Stimulated activated CD8-positive, alpha-beta memory T cell treated with anti-CD3 and anti-CD28 coated beads, Interleukin-4, amount 100 ng/mL, for 1 hour (primary cell): ENCODE data around the gene ELK1.

Source experiments
- DNase-seq, 2 donors: peaks; one replicate each; pipeline ENCODE4 v3.0.0-alpha.2; 2020; ENCODE audit warnings: low read depth in 2 of 2, low spot score in 1 of 2

The ELK1 gene

DNA sequence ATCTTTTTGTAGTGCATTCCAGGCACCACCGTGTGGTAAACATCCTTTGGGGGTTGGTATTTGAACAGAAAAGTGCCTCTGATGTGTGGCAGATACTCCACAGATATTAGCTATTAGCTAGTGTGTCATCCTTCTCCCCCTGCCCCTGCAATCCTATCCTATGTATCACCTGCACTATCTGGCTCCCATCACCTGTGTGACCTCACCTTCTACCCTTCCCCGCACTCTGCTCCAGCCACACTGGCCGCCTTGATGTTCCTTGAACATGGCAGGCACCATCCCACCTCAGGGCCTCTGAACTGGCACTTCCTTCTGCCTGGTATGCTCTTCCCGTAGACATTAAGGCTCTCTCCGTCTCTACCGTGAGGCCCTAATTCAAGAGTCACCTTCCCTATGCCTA lies 3.7 kb downstream of the ELK1 start:
- no peak for DNase-seq

DNA sequence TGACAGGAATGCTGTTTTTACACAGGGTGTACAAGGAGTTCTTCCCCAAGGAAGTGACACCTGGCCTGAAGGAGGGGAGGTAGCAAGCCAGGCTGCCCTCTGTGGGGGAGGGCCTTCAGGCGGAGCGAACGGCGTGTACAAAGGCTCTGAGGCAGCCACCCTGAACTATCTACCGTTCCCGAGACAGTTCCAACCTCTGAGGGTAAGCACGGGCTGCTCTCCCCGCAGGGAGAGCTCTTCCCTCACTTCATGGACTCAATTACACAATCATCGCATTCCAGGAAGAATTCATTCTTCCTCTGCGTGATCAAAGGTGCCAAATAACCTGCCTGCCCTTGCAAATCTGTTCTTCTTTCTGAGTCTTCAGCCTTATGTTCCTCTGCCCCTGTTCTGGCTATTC lies 4.8 kb downstream of the ELK1 start:
- DNase-seq = no peak

DNA sequence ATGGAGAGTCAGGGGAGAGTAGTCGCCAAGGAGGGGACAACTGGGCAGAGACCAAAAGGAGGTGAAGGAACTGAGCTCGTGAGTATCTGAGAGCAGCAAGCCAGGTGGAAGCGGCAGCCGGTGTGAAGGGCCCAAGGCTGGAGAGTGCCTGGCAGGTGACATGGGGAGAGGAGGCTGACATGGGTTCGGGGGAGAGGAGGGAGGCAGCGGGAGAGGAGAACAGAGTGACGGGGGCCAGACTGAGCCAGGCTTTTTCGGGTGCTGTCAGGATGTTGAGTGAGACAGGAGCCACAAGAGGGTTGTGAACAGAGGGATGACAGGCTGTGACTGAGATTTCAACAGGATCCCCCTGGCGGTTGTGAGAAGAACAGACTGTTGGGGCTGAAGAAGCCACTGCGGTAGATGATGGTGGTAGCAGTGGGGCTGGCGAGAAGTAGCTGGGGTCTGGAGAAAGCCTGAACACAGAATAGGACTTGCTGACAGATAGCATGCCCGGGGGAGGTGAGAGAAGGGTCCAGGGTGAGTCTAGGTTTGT lies 5.7 kb downstream of the ELK1 start:
- no peak for DNase-seq

DNA sequence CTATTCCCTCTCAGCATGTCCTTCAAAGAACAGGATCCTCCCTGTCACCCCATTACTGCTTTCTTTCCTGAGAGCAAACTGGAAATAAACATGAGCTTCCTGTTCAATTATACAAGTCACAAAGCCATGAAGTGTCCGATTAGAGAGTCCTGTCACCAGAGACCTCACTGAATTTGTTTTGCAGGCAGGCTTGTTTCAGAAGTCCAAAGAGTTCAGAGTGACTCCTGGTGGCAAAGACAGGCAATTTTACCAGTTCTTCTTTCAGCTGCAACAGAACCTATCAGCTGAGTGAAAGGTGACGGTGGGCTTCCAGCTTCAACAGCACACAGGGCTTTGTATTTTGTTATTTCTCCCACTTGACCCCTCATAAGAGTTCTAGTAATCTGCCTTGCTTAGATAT lies 6.4 kb downstream of the ELK1 start:
- DNase-seq = no peak

DNA sequence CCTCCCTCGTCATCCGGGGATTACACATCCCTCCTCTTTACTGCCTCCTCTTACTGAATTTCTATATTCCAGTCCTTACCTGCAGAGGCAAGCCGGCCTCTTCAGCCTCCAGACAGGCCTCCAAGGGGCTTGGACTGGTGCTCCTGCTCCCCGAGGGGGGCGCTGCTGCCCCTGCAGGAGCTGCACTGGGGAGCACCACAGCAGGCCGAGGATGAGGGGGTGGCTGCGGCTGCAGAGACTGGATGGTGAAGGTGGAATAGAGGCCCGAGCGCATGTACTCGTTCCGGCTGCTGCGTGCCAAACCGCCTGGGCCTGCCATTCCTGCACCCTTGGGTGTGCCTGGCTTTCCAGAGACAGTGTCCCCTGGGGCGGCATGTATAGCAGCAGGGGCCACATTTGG lies 11.5 kb downstream of the ELK1 start:
- no peak for DNase-seq

DNA sequence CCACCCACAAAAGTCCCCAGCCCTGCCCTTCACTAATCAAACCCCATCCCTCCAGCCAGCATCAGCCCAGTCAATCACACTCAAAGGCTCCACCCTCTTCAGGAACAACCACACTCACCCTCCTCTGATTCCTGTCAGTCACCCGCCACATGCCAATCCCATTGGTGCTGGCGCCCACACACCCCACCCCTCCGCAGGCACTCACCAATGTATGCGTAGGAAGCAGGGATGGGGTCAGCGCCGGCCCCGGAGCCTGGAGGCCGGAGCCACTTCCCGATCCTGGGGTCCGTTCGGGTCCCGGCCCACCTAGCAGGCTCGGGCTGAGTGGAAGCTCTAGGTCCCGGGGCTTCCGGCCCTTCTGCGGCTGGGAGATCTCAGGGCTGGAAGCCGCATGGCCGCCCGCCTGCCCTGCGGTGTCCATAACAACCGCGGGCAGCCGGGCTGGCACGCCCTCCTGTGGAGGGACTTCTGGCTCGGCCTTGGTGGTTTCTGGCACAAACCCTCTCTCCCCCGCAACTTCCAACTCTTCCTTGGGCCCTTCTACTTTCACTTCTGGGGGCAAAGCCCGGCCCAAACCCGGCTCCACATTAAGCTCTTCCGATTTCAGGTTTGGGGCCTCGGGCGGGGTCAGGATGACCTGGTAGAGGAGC lies 12.7 kb downstream of the ELK1 start:
- no peak for DNase-seq

DNA sequence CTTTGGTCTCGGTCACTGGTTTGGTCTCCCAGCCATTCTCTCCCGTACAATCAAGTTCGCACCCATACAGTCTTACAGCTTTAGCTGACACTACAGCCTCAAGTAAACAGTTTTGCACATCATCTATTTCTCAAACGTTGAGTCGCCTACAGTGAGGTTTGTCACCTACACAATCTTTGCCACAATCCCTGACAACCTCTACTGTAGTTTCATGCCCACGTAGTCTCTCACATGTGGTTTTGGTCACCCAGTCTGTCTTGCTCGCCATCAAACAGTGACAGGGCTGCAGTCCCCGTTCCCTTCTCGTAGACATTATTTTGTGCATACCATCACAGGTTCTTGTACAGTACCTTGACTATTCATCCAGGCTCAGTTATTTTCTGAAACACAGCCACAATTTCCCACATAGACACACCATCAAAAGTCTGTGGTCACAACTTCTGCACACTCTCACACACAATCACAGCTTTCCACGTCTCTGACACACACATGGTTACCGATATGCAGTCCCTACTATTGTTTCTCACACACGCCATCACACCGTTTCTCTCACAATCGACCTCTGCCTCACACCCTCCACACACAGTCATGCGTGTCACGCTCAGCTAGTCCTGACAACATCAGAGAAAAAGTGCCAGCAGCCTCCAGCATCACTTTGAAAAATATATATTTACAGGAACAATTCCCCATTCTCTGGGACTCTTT lies 15.3 kb downstream of the ELK1 start:
- no peak for DNase-seq

DNA sequence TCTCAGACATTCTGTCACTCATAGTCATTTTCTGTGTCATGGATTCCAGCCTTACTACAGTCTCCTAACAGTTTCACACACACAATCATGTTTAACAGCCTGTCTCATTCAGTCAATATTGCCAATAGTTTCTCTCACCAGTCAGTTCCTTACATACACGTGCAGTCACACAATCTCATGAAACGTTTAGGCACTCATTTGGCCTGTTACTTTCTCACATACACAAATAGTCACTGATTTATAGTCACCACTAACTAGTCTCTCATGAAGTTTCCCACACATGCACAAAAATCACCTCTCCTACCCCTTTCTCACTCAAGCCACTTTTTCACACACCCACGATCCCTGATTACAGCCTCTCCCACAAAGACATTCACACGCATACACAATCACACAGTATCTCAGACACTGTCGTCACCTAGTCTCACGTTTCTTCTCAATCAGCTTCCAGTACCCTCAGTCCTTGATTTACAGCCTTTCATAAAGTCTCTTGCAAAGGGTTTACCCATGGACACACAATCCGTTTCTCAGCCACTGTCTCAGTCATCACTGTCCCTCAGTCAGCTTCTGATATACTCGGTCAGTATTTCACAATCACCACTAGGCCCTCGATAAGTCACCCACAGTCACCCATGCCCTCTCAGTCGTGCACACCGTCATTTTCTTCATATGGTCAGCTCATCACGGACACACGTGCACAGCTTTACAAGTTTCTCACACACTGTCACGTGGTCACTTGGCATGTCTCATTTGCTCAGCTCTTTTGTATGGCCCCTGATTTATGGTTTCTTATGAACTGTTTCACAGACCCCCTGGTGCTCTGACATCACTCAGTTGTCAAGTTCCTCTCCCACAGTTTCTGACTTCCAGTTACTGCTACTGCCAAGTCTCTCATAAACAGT lies 16.4 kb downstream of the ELK1 start:
- no peak for DNase-seq

DNA sequence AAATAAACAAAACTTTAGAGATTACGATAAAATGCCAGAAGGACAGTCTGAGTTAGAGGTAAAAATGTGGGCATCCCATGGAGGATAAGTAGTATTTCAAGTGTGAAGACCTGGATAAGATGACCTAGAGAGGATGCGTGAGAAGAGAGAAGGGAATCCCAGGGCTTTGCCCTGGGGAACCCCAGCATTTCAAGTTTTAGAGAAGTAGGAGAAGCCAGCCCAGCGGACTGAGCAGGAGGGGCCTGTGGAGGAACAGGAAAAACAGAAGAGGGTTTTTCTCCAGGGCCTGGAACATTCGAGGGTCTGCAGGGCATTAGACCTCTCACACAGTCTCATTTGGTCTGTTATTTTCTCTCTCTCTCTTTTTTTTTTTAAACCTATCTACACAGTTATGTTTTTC lies 17.7 kb downstream of the ELK1 start:
- no peak for DNase-seq

DNA sequence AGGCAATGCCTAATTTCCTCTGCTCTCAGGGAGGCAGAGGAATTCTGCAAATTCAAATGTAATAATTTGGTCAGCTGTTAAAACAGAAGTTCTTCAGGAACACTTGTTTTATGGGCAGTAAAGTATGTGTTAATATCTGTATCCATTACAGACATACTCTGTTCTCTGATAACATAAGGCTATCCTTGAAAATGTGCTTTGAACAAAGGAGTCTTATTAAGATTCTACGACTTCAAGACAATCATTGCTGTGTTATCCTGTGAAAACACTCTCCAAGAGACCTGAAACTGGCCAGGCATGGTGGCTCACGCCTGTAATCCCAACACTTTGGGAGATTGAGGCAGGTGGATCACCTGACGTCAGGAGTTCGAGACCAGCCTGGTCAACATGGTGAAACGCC lies 18.7 kb downstream of the ELK1 start:
- DNase-seq = no peak

DNA sequence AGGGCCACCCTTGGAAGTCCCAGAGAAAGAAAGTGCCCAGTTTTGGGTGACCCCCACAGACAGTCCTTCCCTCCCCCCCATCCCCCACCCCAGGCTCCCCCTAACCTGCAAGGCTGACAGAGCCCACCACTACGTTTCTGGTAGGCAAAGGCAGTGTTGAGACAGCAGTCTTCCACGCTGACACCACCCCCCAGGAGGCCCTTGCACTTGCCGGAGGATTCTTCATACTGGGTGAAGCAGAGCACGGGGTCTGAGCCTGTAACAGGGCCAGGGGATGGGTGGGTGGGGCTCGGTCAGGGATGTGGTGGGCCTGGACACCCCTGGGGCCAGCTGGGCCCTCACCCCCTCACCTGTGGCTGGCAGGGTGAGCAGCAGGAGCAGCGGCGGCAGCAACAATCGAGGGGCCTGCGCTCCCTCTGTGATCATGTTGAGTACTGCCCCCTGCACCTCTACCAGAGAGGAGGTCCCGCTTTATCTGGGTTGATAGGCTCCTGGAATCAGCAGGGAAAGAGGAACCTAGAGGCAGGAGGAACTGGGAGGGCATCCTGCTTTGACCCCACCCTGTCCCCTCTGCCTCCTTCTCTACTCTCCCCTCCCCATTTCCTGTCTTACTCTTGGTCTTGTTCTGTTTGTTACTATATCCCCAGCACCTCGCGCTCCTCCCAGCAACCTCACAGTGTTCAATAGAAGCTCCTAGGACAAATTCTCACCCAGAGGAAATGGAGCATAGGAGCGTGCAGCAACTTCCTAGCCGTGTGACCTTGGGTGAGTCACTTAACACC lies 20.8 kb downstream of the ELK1 start, which contains the start of gene CFP:
CFP (minus strand) TSS at position 512 of the 782 bp plus-strand sequence; CDS start at position 426, 86 bp downstream.
- DNase-seq = no peak

DNA sequence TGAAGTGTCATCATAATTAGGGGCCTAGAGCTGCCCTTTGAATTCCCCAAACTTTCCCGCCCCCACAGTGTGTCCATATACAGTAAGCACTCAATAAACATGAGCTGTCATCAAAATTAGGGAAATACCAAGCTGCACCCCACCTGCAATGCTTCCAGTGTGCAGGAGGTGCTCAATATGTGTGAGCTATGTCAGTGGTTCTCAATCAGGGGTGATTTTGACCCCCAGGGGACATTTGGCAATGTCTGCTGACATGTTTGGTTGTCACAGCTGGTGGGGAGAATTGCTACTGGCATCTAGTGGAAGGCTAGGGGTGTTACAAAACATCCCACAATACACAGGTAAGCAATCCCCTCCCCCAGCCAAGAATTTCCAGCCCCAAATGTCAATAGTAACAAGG lies 21.4 kb downstream of the ELK1 start:
- no peak for DNase-seq

DNA sequence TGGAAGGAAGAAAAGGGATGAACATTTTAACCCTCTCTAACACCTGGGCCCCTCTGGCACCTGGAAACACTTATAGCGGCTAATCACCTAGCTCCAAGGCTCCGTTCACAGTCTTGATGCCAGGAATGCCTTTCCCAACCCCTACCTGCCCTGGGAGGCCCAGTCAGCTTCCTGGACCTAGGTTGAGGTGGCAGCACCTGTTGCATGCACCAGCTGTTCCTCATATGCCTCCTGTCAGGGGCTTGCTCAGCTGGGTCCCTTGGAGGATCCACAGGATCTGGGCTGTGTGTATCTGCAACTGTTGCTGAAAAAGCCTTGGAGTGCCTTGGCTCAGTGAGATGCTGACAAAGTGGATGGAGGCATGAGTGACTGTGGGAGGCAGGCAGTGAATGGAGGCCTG lies 25.0 kb downstream of the ELK1 start:
- no peak for DNase-seq

DNA sequence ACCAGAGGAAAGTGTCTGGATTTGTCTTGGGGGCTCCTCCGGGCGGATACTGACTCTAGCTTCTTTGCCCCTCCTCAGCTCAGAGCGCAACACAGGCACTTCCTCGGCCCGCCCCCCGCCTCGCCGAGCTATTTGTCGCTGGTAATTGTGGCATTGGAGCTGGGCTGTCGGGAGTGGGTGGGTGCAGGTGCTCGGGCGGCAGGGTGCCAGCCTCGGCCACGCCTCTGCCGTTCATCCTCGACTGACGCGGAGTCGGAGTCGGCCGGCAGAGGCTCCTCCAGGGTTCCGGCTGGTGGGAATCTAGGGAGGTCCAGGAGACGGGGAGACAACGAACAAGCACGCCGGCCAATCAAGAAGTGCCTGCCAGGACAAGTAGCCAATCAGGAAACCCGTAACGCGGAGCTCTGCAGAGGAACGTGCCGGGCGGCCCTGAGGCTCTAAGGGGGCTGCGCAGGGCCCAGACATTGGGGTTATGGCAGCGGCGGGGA lies 26.8 kb downstream of the ELK1 start:
- no peak for DNase-seq

DNA sequence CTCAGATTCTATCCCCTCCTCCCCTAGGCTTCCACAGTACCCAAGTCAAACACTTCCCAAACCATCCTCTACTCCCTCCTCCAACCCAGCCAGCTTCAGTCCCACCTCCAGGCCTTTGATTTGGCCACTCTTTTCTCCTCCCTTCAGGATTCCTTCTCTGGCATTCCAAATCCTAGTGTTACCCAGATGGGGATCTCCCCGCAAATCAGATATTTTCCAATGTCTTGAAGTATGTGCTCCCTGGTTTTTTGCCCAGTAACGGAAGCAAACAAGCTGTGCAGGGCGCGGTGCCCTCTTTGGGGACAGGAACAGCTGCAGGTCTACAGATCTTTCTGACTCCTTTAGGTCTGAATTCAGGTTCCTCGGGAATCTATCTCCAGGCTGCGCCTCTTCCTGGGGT lies 28.5 kb downstream of the ELK1 start:
- no peak for DNase-seq

DNA sequence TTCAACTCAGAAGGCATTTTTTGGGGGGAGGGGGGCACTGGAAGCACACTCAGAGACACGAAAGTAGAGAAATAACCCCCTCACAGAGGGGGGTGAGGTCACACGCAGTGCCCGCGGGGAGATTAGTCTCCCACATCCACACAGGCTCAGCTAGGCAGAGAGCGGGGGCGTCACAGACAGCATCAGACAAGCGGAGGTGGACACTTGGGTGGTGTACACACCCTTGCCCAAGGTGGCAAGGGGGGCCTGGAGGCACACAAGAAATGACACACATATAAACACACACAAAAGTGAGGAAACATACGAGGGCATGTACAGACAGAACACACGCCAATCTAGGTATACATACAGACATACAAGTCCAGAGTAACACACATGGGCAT lies 30.1 kb downstream of the ELK1 start:
- DNase-seq = no peak

DNA sequence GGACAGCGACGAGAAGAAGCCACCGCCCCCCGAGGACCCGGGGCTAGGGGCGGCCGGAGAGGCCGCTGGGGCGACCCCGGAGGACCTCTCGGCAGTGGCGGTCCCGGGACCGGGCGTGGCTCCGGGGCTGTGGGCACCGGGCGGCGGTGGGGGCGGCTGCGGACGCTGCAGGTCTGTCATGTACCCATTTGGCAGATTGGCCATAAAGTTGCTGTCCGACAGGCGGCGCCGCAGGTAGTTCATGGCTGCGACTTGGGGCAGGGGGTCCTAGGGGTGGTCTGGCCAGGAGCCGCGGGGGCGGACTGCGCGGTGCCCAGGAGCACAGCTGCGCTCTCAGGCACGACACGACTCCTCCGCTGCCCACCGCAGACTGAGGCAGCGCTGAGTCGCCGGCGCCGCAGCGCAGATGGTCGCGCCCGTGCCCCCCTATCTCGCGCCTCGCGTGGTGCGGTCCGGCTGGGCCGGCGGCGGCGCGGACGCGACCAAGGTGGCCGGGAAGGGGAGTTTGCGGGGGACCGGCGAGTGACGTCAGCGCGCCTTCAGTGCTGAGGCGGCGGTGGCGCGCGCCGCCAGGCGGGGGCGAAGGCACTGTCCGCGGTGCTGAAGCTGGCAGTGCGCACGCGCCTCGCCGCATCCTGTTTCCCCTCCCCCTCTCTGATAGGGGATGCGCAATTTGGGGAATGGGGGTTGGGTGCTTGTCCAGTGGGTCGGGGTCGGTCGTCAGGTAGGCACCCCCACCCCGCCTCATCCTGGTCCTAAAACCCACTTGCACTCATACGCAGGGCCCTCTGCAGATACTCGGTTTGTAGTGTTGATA lies 30.7 kb downstream of the ELK1 start, which contains the start of gene SYN1:
SYN1 (minus strand) TSS at position 372 of the 817 bp plus-strand sequence; CDS start at position 243, 129 bp downstream.
- DNase-seq = peak; percentile 26 to 56

DNA sequence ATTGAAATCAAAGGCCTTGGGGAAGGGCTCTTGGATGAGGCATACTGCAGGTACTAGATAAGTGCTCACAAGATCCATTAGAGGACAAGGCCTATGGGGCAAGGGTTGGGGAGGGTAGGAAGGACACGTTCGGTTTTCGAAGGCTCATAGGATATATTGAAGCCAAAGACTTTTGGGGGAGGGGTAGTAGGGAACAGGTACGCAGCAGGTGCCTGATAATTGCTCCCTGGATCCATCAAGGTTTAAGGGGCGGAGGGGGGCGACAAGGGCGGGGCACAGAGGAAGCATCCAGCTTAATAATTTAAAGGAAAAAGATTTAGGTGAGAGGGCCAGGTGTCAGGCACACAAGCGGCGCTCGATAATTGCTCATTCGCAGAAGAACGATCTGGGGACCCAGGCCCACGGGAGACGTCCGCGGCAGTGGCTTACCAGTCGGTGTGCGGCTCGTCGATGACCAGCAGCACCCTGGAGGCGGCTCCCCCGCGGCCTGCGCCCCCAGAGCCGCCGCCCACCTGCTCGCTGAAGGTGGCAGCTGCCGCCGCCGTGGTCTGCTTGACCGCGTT lies 31.4 kb downstream of the ELK1 start:
- DNase-seq = no peak

DNA sequence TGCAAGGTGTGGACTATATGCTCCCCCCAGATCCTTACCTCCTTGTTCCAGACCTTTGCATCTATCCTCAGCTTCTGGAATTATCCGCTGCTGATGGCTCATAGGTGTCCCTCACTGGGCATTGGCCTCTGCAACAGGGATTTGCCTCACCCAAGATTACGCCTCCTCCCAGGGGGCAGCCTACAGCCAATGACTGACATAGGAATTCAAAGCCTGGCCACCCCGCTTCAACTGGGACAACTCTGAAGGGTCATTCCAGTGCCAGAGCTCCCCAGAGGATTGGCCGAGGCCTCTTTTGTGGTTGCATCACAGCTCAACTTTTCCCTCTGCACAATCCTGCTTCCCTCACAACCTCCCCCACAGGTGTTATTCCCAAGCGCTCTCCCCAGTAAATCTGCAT lies 35.7 kb downstream of the ELK1 start:
- no peak for DNase-seq
